Right lung (tissue), 5 donors: ENCODE data around the gene RPUSD1. TPM values are rescaled to one million over a fixed set of nuclear protein-coding genes. Genes with fewer than 3 reads are reported as not detected.

Experiments
- DNase-seq, 2 donors: peaks; one replicate each; pipeline ENCODE4 v3.0.0-alpha.2; 2013
- polyA plus RNA-seq, 5 donors: library from polyadenylated mRNA; unstranded; fragments of 120-200 nt; gene quantifications; one replicate each; pipeline versions ENCODE4 v1.2.1 to v1.2.3, GENCODE V29; 2013; ENCODE audit warnings: inconsistent platforms in 1 of 5, low replicate concordance in 1 of 5; ENCODE audit not compliant: insufficient read length in 5 of 5, insufficient read depth in 1 of 5

RPUSD1 gene
- polyA plus RNA-seq, 5 donors, result 8.3 to 19.2 (median 10.4) TPM

GRCh38 chr16:799948-800833, 12.0 kb upstream of the RPUSD1 start, which contains the start of gene GNG13:
Gene GNG13 (minus strand): TSS chr16:800734. CDS start chr16:799077, 1,657 bp downstream.
- no peak for DNase-seq

- no peak for DNase-seq
These were observed 11.1 kb upstream of the RPUSD1 start for GRCh38 chr16:799111-799947.

- no peak for DNase-seq
These were observed 10.5 kb upstream of the RPUSD1 start for GRCh38 chr16:798666-799065.

GRCh38 chr16:797686-798085, 9.5 kb upstream of the RPUSD1 start:
- no peak for DNase-seq

- DNase-seq, result no peak
These were observed 8.9 kb upstream of the RPUSD1 start for GRCh38 chr16:797120-797420.

- DNase-seq, result no peak
These were observed 8.3 kb upstream of the RPUSD1 start for GRCh38 chr16:796296-797119.

- DNase-seq, result no peak
These were observed 7.5 kb upstream of the RPUSD1 start for GRCh38 chr16:795580-796229.

GRCh38 chr16:794853-795466, 6.8 kb upstream of the RPUSD1 start:
- DNase-seq, result no peak

- no peak for DNase-seq
These were observed 6.1 kb upstream of the RPUSD1 start for GRCh38 chr16:794091-794822.

- DNase-seq, result no peak
These were observed 5.2 kb upstream of the RPUSD1 start for GRCh38 chr16:793414-793813.

- no peak for DNase-seq
These were observed 4.2 kb upstream of the RPUSD1 start for GRCh38 chr16:792221-792995.

- DNase-seq, result no peak
These were observed 3.0 kb upstream of the RPUSD1 start for GRCh38 chr16:791131-791530.

GRCh38 chr16:790086-790485, 1.9 kb upstream of the RPUSD1 start:
- DNase-seq, result no peak

GRCh38 chr16:789191-789850, 1.1 kb upstream of the RPUSD1 start:
- no peak for DNase-seq

- DNase-seq, result peak; percentile 90 to 91
These were observed 382 bp upstream of the RPUSD1 start, which contains the start of gene CHTF18 for GRCh38 chr16:788399-789126. Gene CHTF18 (plus strand): TSS chr16:788620. CDS start chr16:788685, 65 bp downstream.

- DNase-seq, result no peak
These were observed 737 bp downstream of the RPUSD1 start for GRCh38 chr16:787321-787966.
